GM21381 (cell line): Measurements from ENCODE around the gene APCDD1L.
"Not testable (repeated sequence)": the region's sequence is repeated elsewhere in the genome, so short reads cannot be mapped to it uniquely, and the experiment has no call there.

Source experiments
- ATAC-seq: cut with Tn5 transposase; IDR thresholded peaks from one replicate; pipeline ENCODE4 v1.9.1; 2021; ENCODE audit warnings: mild to moderate bottlenecking, moderate library complexity; ENCODE audit not compliant: unreplicated experiment

Gene APCDD1L

GRCh38 chr20:58418949-58419748 is 96.0 kb downstream of the APCDD1L start:
- no peak for ATAC-seq

DNA sequence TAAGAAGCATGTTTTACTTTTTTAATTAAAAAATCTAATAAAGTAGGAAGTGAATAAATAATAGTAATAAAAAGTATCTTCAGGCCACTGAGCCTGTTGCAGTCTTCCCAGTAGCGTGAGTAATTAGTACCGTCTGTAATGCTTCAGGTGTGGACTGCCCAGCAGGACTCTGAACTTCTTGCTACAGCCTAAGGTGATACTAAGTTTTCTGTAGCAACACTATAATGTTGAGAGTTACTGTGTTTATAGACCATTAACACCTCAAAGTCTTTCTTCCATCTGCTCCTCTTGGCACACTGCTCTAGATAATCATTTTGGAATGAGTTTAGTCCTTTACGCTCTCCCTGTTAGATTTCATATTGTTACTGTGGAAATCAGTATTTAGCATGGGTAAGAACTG is 97.8 kb downstream of the APCDD1L start:
- ATAC-seq, result no peak

GRCh38 chr20:58416835-58417234 is 98.4 kb downstream of the APCDD1L start:
- no peak for ATAC-seq

GRCh38 chr20:58416057-58416456 is 99.1 kb downstream of the APCDD1L start:
- no peak for ATAC-seq

DNA sequence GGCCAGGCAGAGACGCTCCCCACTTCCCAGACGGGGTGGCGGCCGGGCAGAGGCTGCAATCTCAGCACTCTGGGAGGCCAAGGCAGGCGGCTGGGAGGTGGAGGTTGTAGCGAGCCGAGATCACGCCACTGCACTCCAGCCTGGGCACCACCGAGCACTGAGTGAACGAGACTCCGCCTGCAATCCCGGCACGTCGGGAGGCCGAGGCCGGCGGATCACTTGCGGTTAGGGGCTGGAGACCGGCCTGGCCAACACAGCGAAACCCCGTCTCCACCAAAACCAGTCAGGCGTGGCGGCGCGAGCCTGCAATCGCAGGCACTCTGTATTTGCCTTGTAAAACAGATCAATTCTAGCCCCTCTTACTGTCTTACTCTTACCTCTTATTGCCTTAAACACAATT is 100.4 kb downstream of the APCDD1L start:
- not testable (repeated sequence) for ATAC-seq

- not testable (repeated sequence) for ATAC-seq
These were observed 101.0 kb downstream of the APCDD1L start for GRCh38 chr20:58414216-58414615.
